KMS-11 (cell line): Measurements from ENCODE around the gene NTRK3.

ENCODE experiments used
- H2AFZ ChIP-seq: fragments of 200-600 bp; sonication (generic); 2 replicates; pipeline ENCODE4 v1.6.1; 2016; ENCODE audit warnings: antibody characterized with exemption, mixed run types, low read depth
- H3K27ac ChIP-seq: fragments of 200-600 bp; sonication (generic); 2 replicates; pipeline ENCODE4 v1.6.1; 2016; ENCODE audit warnings: mild to moderate bottlenecking, mixed run types
- H3K27me3 ChIP-seq: fragments of 200-600 bp; sonication (generic); 2 replicates; pipeline ENCODE4 v1.6.1; 2017; ENCODE audit warnings: mild to moderate bottlenecking, low read depth, mixed run types, moderate library complexity; ENCODE audit not compliant: insufficient read depth
- H3K36me3 ChIP-seq: fragments of 200-600 bp; sonication (generic); 2 replicates; pipeline ENCODE4 v1.6.1; 2017; ENCODE audit warnings: mild to moderate bottlenecking, mixed run types; ENCODE audit not compliant: insufficient read depth
- H3K4me1 ChIP-seq: fragments of 200-600 bp; sonication (generic); 2 replicates; pipeline ENCODE4 v1.6.1; 2016; ENCODE audit warnings: mild to moderate bottlenecking, low read depth, mixed run types; ENCODE audit not compliant: poor library complexity, severe bottlenecking
- H3K4me2 ChIP-seq: fragments of 200-600 bp; sonication (generic); 2 replicates; pipeline ENCODE4 v1.7.0; 2016; ENCODE audit warnings: mild to moderate bottlenecking, mixed run types
- H3K4me3 ChIP-seq: fragments of 200-600 bp; sonication (generic); IDR thresholded peaks from 2 replicates; pipeline ENCODE4 v1.6.1; 2017; ENCODE audit warnings: low read depth, low read length, mixed read lengths; ENCODE audit not compliant: insufficient read depth
- H3K79me2 ChIP-seq: fragments of 200-600 bp; sonication (generic); 2 replicates; pipeline ENCODE4 v1.6.1; 2016; ENCODE audit warnings: low read depth, mixed run types; ENCODE audit not compliant: insufficient read depth
- H3K9ac ChIP-seq: fragments of 200-600 bp; sonication (generic); 2 replicates; pipeline ENCODE4 v1.6.1; 2016; ENCODE audit warnings: mild to moderate bottlenecking, mixed run types
- H4K20me1 ChIP-seq: fragments of 200-600 bp; sonication (generic); 2 replicates; pipeline ENCODE4 v1.6.1; 2016; ENCODE audit warnings: mild to moderate bottlenecking, mixed run types; ENCODE audit not compliant: insufficient read depth
- TF ChIP-seq, protein P1 (sequence below): fragments of 200-600 bp; sonication (generic); conservative IDR thresholded peaks from 2 replicates; pipeline ENCODE4 v1.6.1; 2017; ENCODE audit warnings: low read depth, mild to moderate bottlenecking, antibody characterized with exemption, low read length, moderate library complexity, mixed read lengths

The NTRK3 gene

DNA sequence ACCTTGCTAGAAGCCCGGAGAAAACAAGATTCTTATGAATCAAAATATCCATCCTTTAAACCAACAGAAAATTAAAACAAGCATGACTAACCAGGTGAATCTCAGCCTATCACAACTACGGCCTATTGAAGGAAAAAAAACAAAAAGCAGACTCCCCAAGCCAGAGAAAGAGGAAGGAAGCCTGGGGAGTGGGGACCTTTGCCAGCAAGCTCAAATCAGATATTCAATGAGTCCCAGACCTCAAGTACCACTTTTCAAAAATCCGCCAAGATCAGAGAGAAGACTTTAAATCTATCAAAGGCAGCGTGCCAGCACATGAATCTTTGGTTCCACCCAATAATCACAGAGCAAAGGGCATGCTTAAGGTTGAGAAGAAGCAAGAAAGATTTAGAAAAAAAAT is 253.8 kb downstream of the NTRK3 start:
- H3K9ac ChIP-seq = no peak overlapping the region
- TF ChIP-seq, protein P1, sequence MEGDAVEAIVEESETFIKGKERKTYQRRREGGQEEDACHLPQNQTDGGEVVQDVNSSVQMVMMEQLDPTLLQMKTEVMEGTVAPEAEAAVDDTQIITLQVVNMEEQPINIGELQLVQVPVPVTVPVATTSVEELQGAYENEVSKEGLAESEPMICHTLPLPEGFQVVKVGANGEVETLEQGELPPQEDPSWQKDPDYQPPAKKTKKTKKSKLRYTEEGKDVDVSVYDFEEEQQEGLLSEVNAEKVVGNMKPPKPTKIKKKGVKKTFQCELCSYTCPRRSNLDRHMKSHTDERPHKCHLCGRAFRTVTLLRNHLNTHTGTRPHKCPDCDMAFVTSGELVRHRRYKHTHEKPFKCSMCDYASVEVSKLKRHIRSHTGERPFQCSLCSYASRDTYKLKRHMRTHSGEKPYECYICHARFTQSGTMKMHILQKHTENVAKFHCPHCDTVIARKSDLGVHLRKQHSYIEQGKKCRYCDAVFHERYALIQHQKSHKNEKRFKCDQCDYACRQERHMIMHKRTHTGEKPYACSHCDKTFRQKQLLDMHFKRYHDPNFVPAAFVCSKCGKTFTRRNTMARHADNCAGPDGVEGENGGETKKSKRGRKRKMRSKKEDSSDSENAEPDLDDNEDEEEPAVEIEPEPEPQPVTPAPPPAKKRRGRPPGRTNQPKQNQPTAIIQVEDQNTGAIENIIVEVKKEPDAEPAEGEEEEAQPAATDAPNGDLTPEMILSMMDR = no peak
- no peaks in the 10 kb centered on the region for H3K4me1 ChIP-seq
- no peaks in the 10 kb centered on the region for H4K20me1 ChIP-seq
- no peak overlapping the region for H3K4me3 ChIP-seq
- no peaks in the 10 kb centered on the region for H3K36me3 ChIP-seq
- H3K27ac ChIP-seq = no peak overlapping the region
- H3K4me2 ChIP-seq = no peak overlapping the region
- H3K27me3 ChIP-seq = no peaks in the 10 kb centered on the region
- no peaks in the 10 kb centered on the region for H3K79me2 ChIP-seq
- H2AFZ ChIP-seq = no peak overlapping the region

DNA sequence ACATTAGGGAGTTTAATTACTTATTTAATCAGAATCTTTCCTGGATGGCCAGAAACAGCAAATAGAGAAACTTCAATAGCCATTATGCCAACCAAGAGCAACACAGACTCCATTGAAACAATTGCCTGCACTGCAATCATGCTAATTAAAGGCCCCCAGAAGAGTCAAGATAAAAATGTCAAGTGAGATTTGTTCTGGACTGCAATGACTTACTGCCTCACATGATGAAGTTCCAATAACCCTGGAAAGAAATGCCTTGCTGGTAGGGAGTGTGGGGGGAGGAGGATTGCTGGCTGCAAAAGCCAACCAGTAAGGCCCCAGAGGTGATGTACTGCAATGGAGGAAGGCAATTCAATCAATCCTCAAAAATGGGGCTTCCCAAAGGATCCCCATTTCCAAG is 257.9 kb downstream of the NTRK3 start:
- TF ChIP-seq, protein P1 = no peak
- no peaks in the 10 kb centered on the region for H3K4me1 ChIP-seq

DNA sequence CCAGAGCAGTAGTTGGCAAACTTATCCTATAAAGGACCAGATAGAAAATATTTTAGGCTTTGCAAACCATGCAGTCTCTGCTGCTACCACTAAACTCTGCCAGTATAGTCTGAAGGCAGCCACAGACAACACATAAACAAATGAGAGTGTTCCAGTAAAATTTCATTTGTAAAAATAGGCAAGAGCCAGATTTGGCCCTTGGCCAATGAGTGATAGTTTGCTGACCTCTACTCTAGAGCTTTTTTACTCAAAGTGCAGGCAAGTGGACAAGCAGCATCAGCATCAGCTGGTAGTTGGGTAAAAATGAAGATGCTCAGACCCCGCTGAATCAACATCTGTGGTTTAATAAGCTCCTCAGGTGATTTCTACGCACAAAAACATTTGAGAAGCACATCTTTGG is 269.8 kb downstream of the NTRK3 start:
- H2AFZ ChIP-seq = no peak overlapping the region
- H3K27ac ChIP-seq = no peak overlapping the region
- no peaks in the 10 kb centered on the region for H4K20me1 ChIP-seq
- no peak overlapping the region for H3K9ac ChIP-seq
- H3K4me1 ChIP-seq = no peaks in the 10 kb centered on the region
- H3K79me2 ChIP-seq = no peaks in the 10 kb centered on the region
- no peaks in the 10 kb centered on the region for H3K27me3 ChIP-seq
- no peak overlapping the region for H3K4me3 ChIP-seq
- no peak overlapping the region for H3K4me2 ChIP-seq
- no peaks in the 10 kb centered on the region for H3K36me3 ChIP-seq
- TF ChIP-seq, protein P1 = no peak

More for the DNA sequence above, 257.9 kb downstream of the NTRK3 start:
- H3K27me3 ChIP-seq = no peaks in the 10 kb centered on the region
- H3K4me3 ChIP-seq = no peak overlapping the region
- H3K36me3 ChIP-seq = no peaks in the 10 kb centered on the region
- H4K20me1 ChIP-seq = no peaks in the 10 kb centered on the region
- no peak overlapping the region for H3K9ac ChIP-seq
- H3K4me2 ChIP-seq = no peak overlapping the region
- H2AFZ ChIP-seq = no peak overlapping the region
- H3K79me2 ChIP-seq = no peaks in the 10 kb centered on the region
- no peak overlapping the region for H3K27ac ChIP-seq

DNA sequence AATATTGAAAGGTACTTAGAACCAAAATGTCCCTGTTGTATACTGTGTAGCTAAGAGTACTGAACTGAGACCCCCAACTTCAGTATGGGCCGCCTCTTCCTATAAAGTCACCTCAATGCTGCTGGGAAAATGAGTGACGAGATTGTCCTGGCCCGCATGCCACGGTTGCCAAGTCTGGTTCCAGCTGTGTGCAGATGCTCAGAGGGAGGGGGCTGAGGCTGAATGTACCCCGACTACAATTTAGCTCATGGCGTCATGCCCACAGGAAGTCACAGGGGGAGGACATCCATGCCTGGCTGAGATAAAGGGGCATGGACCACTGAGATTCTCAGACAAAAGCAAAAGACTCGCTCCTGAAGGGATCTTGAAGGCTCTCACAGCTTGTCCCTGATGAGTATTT is 271.1 kb downstream of the NTRK3 start:
- TF ChIP-seq, protein P1 = no peak
- H3K27me3 ChIP-seq = no peaks in the 10 kb centered on the region
- H4K20me1 ChIP-seq = no peaks in the 10 kb centered on the region
- no peaks in the 10 kb centered on the region for H3K79me2 ChIP-seq
- H3K4me3 ChIP-seq = no peak overlapping the region
- H3K9ac ChIP-seq = no peak overlapping the region
- H3K36me3 ChIP-seq = no peaks in the 10 kb centered on the region
- H3K27ac ChIP-seq = no peak overlapping the region
- no peak overlapping the region for H3K4me2 ChIP-seq
- H2AFZ ChIP-seq = no peak overlapping the region
- H3K4me1 ChIP-seq = no peaks in the 10 kb centered on the region
